ENCODE data around the gene METTL25B. TPM values are rescaled to one million over a fixed set of nuclear protein-coding genes. Genes with fewer than 3 reads are reported as not detected.

The METTL25B gene
- total and polyA plus RNA-seq, 2 of the 13 experiments (the other 11 are each of a cell fraction or from before 2014, with no cell fraction given), result 11.9 to 24.0 TPM

DNA sequence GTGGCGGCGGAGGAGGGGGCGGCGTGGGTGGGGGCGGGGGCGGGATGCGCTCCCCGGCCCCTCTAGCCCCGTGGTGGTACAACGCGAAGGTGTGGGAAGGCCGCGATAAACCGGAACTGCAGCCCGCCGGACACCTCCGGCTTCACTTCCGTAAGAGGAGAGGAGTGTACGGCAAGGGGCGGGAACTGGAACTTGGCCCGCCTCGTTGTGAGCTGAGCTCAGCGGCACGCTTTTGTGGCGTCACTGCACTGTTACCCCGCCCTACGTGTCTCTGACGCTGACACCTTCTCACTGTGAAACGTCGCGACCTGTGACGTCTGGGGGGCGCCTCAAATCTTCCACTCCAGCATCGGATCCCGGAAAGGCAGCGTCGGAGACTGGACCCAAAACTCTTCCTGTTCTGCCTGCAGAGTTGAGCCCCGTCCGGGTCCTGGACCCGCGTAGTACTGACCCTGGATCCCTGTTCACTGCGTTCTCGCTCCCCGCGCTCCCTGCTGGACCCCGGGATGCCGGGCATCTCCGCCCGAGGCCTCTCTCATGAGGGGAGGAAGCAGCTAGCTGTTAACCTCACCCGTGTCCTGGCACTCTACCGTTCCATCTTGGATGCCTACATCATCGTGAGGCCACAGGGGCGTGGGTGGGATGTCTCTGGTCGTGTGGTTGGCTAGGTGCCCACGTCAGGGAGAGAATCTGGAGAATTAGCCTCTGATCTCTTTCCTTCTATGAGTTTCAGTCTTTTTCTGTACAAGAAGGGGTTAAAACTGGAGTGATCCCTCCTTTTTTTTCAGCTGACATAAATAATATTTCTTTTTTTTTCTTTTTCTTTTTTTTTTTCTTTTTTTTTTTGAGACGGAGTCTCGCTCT lies 562 bp downstream of the METTL25B start, which contains the start of gene ISG20L2 (continued):
- TF ChIP-seq, protein P1, sequence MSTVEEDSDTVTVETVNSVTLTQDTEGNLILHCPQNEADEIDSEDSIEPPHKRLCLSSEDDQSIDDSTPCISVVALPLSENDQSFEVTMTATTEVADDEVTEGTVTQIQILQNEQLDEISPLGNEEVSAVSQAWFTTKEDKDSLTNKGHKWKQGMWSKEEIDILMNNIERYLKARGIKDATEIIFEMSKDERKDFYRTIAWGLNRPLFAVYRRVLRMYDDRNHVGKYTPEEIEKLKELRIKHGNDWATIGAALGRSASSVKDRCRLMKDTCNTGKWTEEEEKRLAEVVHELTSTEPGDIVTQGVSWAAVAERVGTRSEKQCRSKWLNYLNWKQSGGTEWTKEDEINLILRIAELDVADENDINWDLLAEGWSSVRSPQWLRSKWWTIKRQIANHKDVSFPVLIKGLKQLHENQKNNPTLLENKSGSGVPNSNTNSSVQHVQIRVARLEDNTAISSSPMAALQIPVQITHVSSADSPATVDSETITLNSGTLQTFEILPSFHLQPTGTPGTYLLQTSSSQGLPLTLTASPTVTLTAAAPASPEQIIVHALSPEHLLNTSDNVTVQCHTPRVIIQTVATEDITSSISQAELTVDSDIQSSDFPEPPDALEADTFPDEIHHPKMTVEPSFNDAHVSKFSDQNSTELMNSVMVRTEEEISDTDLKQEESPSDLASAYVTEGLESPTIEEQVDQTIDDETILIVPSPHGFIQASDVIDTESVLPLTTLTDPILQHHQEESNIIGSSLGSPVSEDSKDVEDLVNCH (CRISPR knock-in tag; IDR thresholded peaks at IDR 0.05), result no peak
- TF ChIP-seq ZNF547 (CRISPR knock-in tag; IDR thresholded peaks at IDR 0.05) (no peak), PAF1 (CRISPR knock-in tag; IDR thresholded peaks at IDR 0.05) (no peak), NFE2 (CRISPR knock-in tag; IDR thresholded peaks at IDR 0.05) (no peak), ZNF7 (CRISPR knock-in tag; IDR thresholded peaks at IDR 0.05) (no peak), POLR2AphosphoS2 (IDR thresholded peaks at IDR 0.05; ENCODE audit: low read depth, low read length) (no peak), FOSL2 (CRISPR knock-in tag; IDR thresholded peaks at IDR 0.05) (peak; percentile 35), XBP1 (CRISPR knock-in tag; IDR thresholded peaks at IDR 0.05) (no peak)
- TF ChIP-seq, protein P2, sequence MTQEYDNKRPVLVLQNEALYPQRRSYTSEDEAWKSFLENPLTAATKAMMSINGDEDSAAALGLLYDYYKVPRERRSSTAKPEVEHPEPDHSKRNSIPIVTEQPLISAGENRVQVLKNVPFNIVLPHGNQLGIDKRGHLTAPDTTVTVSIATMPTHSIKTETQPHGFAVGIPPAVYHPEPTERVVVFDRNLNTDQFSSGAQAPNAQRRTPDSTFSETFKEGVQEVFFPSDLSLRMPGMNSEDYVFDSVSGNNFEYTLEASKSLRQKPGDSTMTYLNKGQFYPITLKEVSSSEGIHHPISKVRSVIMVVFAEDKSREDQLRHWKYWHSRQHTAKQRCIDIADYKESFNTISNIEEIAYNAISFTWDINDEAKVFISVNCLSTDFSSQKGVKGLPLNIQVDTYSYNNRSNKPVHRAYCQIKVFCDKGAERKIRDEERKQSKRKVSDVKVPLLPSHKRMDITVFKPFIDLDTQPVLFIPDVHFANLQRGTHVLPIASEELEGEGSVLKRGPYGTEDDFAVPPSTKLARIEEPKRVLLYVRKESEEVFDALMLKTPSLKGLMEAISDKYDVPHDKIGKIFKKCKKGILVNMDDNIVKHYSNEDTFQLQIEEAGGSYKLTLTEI (CRISPR knock-in tag; conservative IDR thresholded peaks at IDR 0.05), result no peak
- TF ChIP-seq, protein P3, sequence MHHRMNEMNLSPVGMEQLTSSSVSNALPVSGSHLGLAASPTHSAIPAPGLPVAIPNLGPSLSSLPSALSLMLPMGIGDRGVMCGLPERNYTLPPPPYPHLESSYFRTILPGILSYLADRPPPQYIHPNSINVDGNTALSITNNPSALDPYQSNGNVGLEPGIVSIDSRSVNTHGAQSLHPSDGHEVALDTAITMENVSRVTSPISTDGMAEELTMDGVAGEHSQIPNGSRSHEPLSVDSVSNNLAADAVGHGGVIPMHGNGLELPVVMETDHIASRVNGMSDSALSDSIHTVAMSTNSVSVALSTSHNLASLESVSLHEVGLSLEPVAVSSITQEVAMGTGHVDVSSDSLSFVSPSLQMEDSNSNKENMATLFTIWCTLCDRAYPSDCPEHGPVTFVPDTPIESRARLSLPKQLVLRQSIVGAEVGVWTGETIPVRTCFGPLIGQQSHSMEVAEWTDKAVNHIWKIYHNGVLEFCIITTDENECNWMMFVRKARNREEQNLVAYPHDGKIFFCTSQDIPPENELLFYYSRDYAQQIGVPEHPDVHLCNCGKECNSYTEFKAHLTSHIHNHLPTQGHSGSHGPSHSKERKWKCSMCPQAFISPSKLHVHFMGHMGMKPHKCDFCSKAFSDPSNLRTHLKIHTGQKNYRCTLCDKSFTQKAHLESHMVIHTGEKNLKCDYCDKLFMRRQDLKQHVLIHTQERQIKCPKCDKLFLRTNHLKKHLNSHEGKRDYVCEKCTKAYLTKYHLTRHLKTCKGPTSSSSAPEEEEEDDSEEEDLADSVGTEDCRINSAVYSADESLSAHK (CRISPR knock-in tag; IDR thresholded peaks at IDR 0.05; ENCODE audit: borderline replicate concordance), result no peak
- TF ChIP-seq, protein P4, sequence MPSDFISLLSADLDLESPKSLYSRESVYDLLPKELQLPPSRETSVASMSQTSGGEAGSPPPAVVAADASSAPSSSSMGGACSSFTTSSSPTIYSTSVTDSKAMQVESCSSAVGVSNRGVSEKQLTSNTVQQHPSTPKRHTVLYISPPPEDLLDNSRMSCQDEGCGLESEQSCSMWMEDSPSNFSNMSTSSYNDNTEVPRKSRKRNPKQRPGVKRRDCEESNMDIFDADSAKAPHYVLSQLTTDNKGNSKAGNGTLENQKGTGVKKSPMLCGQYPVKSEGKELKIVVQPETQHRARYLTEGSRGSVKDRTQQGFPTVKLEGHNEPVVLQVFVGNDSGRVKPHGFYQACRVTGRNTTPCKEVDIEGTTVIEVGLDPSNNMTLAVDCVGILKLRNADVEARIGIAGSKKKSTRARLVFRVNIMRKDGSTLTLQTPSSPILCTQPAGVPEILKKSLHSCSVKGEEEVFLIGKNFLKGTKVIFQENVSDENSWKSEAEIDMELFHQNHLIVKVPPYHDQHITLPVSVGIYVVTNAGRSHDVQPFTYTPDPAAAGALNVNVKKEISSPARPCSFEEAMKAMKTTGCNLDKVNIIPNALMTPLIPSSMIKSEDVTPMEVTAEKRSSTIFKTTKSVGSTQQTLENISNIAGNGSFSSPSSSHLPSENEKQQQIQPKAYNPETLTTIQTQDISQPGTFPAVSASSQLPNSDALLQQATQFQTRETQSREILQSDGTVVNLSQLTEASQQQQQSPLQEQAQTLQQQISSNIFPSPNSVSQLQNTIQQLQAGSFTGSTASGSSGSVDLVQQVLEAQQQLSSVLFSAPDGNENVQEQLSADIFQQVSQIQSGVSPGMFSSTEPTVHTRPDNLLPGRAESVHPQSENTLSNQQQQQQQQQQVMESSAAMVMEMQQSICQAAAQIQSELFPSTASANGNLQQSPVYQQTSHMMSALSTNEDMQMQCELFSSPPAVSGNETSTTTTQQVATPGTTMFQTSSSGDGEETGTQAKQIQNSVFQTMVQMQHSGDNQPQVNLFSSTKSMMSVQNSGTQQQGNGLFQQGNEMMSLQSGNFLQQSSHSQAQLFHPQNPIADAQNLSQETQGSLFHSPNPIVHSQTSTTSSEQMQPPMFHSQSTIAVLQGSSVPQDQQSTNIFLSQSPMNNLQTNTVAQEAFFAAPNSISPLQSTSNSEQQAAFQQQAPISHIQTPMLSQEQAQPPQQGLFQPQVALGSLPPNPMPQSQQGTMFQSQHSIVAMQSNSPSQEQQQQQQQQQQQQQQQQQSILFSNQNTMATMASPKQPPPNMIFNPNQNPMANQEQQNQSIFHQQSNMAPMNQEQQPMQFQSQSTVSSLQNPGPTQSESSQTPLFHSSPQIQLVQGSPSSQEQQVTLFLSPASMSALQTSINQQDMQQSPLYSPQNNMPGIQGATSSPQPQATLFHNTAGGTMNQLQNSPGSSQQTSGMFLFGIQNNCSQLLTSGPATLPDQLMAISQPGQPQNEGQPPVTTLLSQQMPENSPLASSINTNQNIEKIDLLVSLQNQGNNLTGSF (CRISPR knock-in tag; IDR thresholded peaks at IDR 0.05), result peak; percentile 81; the same call in 1 of the 2 replicates

Data from HepG2 (cell line).